BE2C (cell line): Measurements from ENCODE around the gene PMS1.

Source experiments
- DNase-seq: peaks from one replicate; pipeline ENCODE4 v3.0.0-alpha.2; 2020
- H3K27me3 ChIP-seq: fragments of 250-450 bp; sonication (Bioruptor Pico); 2 replicates; pipeline ENCODE4 v1.5.1; 2020; ENCODE audit warnings: mild to moderate bottlenecking
- H3K36me3 ChIP-seq: fragments of 250-450 bp; sonication (Bioruptor Pico); 2 replicates; pipeline ENCODE4 v1.5.1; 2020; ENCODE audit warnings: mild to moderate bottlenecking
- H3K4me1 ChIP-seq: fragments of 250-450 bp; sonication (Bioruptor Pico); 2 replicates; pipeline ENCODE4 v1.5.1; 2020
- H3K4me3 ChIP-seq: 2 replicates; pipeline ENCODE4 v1.5.1; 2011; ENCODE audit warnings: low read depth, low read length
- H3K9me3 ChIP-seq: fragments of 250-450 bp; sonication (Bioruptor Pico); 2 replicates; pipeline ENCODE4 v1.5.1; 2020
- TF ChIP-seq, protein P1 (sequence below): IDR thresholded peaks from 2 replicates; pipeline ENCODE4 v1.5.1; 2012; ENCODE audit warnings: mild to moderate bottlenecking, low read depth, low read length

Gene PMS1

GRCh38 chr2:189835855-189836558, 51.8 kb downstream of the PMS1 start:
- Histone ChIP-seq H3K4me3 (no peak overlapping the region), H3K36me3 (peaks cover 4% of the 10 kb centered on the region), H3K27me3 (no peaks in the 10 kb centered on the region), H3K4me1 (peaks cover 4% of the 10 kb centered on the region; the same call in 1 of the 2 replicates), H3K9me3 (no peaks in the 10 kb centered on the region; the same call in 1 of the 2 replicates)
- no peak for DNase-seq
- TF ChIP-seq, protein P1, sequence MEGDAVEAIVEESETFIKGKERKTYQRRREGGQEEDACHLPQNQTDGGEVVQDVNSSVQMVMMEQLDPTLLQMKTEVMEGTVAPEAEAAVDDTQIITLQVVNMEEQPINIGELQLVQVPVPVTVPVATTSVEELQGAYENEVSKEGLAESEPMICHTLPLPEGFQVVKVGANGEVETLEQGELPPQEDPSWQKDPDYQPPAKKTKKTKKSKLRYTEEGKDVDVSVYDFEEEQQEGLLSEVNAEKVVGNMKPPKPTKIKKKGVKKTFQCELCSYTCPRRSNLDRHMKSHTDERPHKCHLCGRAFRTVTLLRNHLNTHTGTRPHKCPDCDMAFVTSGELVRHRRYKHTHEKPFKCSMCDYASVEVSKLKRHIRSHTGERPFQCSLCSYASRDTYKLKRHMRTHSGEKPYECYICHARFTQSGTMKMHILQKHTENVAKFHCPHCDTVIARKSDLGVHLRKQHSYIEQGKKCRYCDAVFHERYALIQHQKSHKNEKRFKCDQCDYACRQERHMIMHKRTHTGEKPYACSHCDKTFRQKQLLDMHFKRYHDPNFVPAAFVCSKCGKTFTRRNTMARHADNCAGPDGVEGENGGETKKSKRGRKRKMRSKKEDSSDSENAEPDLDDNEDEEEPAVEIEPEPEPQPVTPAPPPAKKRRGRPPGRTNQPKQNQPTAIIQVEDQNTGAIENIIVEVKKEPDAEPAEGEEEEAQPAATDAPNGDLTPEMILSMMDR, result no peak

GRCh38 chr2:189836644-189837043, 52.4 kb downstream of the PMS1 start:
- H3K9me3 ChIP-seq, result no peaks in the 10 kb centered on the region; the same call in 1 of the 2 replicates
- H3K36me3 ChIP-seq, result peaks cover 4% of the 10 kb centered on the region
- peaks cover 4% of the 10 kb centered on the region; the same call in 1 of the 2 replicates for H3K4me1 ChIP-seq
- H3K4me3 ChIP-seq, result no peak overlapping the region
- no peak for DNase-seq
- H3K27me3 ChIP-seq, result no peaks in the 10 kb centered on the region
- TF ChIP-seq, protein P1, result no peak

DNA sequence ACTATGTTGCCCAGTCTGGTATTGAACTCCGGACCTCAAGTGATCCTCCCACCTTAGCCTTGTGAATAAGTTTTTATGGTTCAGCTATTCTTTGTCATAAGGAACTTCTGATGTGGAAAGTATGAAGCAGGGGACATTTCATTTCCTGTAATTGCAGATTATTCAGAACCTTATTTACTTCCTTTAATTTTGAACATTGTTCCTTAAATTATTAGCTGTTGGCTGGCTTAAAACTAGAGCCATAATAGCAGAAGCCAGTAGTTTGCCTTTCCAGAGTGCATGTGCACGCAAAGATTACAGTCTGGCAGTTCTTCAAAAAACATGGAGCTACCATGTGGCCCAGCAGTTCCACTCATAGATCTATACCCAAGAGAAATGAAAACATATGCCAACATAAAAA, 53.1 kb downstream of the PMS1 start:
- Histone ChIP-seq H3K27me3 (no peaks in the 10 kb centered on the region), H3K4me3 (no peak overlapping the region), H3K9me3 (no peaks in the 10 kb centered on the region; the same call in 1 of the 2 replicates), H3K4me1 (peaks cover 4% of the 10 kb centered on the region; the same call in 1 of the 2 replicates), H3K36me3 (peaks cover 4% of the 10 kb centered on the region)
- no peak for DNase-seq
- TF ChIP-seq, protein P1, result no peak

DNA sequence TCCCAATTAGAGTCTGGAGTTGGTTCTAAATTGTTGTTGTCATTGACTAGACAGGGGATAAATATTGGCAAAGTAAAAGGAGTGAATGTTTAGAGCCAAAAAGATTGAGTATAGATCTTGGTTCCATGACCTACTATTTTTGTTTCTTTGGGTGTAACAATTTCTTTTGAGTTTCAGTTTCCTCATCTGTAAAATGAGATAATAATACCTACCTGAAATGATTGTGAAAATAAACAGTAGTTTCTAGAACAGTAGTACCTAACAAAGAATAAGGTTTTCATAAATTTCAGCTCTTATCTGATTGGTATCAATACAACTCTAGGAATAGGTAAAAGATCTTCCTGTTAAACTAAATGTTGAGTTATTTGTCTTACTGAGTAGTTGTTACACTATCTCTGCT, 56.8 kb downstream of the PMS1 start:
- no peak for DNase-seq
- TF ChIP-seq, protein P1, result no peak
- no peaks in the 10 kb centered on the region for H3K9me3 ChIP-seq
- no peak overlapping the region for H3K4me3 ChIP-seq
- H3K36me3 ChIP-seq, result peaks cover 11% of the 10 kb centered on the region
- peaks cover 3% of the 10 kb centered on the region; the same call in 1 of the 2 replicates for H3K4me1 ChIP-seq
- H3K27me3 ChIP-seq, result no peaks in the 10 kb centered on the region

- Histone ChIP-seq H3K4me3 (no peak overlapping the region), H3K9me3 (no peaks in the 10 kb centered on the region), H3K36me3 (peaks cover 11% of the 10 kb centered on the region), H3K4me1 (no peaks in the 10 kb centered on the region; the same call in 1 of the 2 replicates), H3K27me3 (no peaks in the 10 kb centered on the region)
- TF ChIP-seq, protein P1, result no peak
- DNase-seq, result no peak
Observed at GRCh38 chr2:189848276-189848675, 64.0 kb downstream of the PMS1 start.

DNA sequence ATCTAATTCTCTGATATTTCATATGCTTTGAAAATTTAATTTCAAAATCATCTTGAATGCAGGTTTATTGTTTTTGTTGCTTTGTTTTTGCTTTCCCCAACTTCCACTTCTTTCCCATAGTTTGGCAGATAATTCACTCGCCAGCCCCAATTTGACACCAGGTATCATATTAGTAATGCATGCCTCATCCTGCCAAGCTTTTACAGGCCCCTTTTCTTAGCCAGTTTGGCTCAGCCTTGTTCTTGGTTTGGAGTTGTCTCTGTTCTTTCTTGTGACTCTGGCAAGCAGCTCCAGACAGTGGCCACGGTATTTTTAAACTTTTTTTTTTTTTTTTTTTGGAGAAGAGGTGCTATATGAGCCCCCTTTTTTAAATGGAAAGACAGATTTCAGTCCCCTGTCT, 65.3 kb downstream of the PMS1 start:
- Histone ChIP-seq H3K4me3 (no peak overlapping the region), H3K4me1 (no peaks in the 10 kb centered on the region; the same call in 1 of the 2 replicates), H3K36me3 (peaks cover 11% of the 10 kb centered on the region), H3K27me3 (no peaks in the 10 kb centered on the region), H3K9me3 (no peaks in the 10 kb centered on the region)
- TF ChIP-seq, protein P1, result no peak
- no peak for DNase-seq
